ENCODE results near the gene CADPS.

DNA sequence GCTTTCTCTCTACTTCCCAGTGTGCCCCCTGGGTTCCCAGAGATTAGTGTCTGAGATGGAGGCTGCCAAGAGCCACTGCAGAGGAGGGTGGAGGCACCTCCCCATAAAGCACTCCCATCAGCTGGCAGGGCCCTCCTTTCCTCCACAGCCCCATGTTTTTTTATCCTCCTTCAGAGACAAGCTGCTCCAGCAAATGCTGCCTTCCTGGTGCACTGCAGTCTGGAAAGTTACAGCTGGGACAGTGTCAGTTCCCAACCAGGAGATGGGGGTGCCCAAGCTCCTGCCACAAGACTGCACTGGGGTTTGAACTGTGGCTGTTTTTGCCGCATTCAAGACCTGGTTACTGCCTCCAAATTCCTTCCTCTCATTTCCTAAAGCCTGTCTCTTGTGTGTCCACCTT lies 206.1 kb downstream of the CADPS start:
- TF ChIP-seq, protein P1, sequence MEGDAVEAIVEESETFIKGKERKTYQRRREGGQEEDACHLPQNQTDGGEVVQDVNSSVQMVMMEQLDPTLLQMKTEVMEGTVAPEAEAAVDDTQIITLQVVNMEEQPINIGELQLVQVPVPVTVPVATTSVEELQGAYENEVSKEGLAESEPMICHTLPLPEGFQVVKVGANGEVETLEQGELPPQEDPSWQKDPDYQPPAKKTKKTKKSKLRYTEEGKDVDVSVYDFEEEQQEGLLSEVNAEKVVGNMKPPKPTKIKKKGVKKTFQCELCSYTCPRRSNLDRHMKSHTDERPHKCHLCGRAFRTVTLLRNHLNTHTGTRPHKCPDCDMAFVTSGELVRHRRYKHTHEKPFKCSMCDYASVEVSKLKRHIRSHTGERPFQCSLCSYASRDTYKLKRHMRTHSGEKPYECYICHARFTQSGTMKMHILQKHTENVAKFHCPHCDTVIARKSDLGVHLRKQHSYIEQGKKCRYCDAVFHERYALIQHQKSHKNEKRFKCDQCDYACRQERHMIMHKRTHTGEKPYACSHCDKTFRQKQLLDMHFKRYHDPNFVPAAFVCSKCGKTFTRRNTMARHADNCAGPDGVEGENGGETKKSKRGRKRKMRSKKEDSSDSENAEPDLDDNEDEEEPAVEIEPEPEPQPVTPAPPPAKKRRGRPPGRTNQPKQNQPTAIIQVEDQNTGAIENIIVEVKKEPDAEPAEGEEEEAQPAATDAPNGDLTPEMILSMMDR (conservative IDR thresholded peaks at IDR 0.05) = no peak
- TF ChIP-seq EZH2 (IDR thresholded peaks at IDR 0.05; ENCODE audit: low read depth) = no peak

Measured in PC-9 (cell line).